H9 (cell line): Measurements from ENCODE around the gene DBH. TPM values are rescaled to one million over a fixed set of nuclear protein-coding genes. Genes with fewer than 3 reads are reported as not detected.

Experiments
- DNase-seq: peaks from one replicate; pipeline ENCODE4 v3.0.0-alpha.2; 2017
- H2AFZ ChIP-seq: one replicate; pipeline ENCODE4 v1.6.1; 2013; ENCODE audit warnings: mild to moderate bottlenecking, low read length, control low read depth, moderate library complexity
- H2AK5ac ChIP-seq: 2 replicates; pipeline ENCODE4 v1.6.1; 2013; ENCODE audit warnings: low read length, control low read depth, mixed read lengths; ENCODE audit not compliant: insufficient read length
- H2BK120ac ChIP-seq: one replicate; pipeline ENCODE4 v1.6.1; 2013; ENCODE audit warnings: low read depth, mild to moderate bottlenecking, low read length, control low read depth, inconsistent platforms; ENCODE audit not compliant: poor library complexity, severe bottlenecking
- H2BK12ac ChIP-seq: 2 replicates; pipeline ENCODE4 v1.6.1; 2013; ENCODE audit warnings: low read length, control low read depth, mixed read lengths, low read depth; ENCODE audit not compliant: insufficient read length
- H2BK15ac ChIP-seq: 2 replicates; pipeline ENCODE4 v1.6.1; 2013; ENCODE audit warnings: low read depth, low read length, control low read depth
- H2BK20ac ChIP-seq: one replicate; pipeline ENCODE4 v1.6.1; 2013; ENCODE audit warnings: low read depth, mild to moderate bottlenecking, low read length, control low read depth, inconsistent platforms; ENCODE audit not compliant: poor library complexity, severe bottlenecking
- H2BK5ac ChIP-seq: 2 replicates; pipeline ENCODE4 v1.6.1; 2013; ENCODE audit warnings: low read length, control low read depth, mixed read lengths; ENCODE audit not compliant: insufficient read length
- H3K14ac ChIP-seq: 2 replicates; pipeline ENCODE4 v1.6.1; 2013; ENCODE audit warnings: low read length, control low read depth; ENCODE audit not compliant: insufficient read depth
- H3K18ac ChIP-seq: 2 replicates; pipeline ENCODE4 v1.6.1; 2013; ENCODE audit warnings: low read depth, mild to moderate bottlenecking, mixed read lengths, low read length, control low read depth; ENCODE audit not compliant: insufficient read length
- H3K23ac ChIP-seq: 2 replicates; pipeline ENCODE4 v1.6.1; 2013; ENCODE audit warnings: low read length, control low read depth, mixed read lengths, low read depth; ENCODE audit not compliant: insufficient read length
- H3K23me2 ChIP-seq: 2 replicates; pipeline ENCODE4 v1.6.1; 2013; ENCODE audit warnings: low read depth, mild to moderate bottlenecking, mixed read lengths, low read length, control low read depth; ENCODE audit not compliant: insufficient read length, poor library complexity, severe bottlenecking
- H3K27ac ChIP-seq: 2 replicates; pipeline ENCODE4 v1.5.1; 2013; ENCODE audit warnings: low read length, control low read depth, mixed read lengths, low read depth; ENCODE audit not compliant: insufficient read length
- H3K27me3 ChIP-seq: 2 replicates; pipeline ENCODE4 v1.6.1; 2013; ENCODE audit warnings: low read length, control low read depth, inconsistent platforms; ENCODE audit not compliant: insufficient read depth
- H3K4ac ChIP-seq: 2 replicates; pipeline ENCODE4 v1.6.1; 2013; ENCODE audit warnings: low read depth, mild to moderate bottlenecking, control low read depth, inconsistent platforms, low read length, moderate library complexity
- H3K4me1 ChIP-seq: 2 replicates; pipeline ENCODE4 v1.6.1; 2013; ENCODE audit warnings: low read length, control low read depth, inconsistent platforms; ENCODE audit not compliant: insufficient read depth
- H3K4me2 ChIP-seq: 2 replicates; pipeline ENCODE4 v1.6.1; 2013; ENCODE audit warnings: low read length, control low read depth, mixed read lengths; ENCODE audit not compliant: insufficient read length, insufficient read depth
- H3K56ac ChIP-seq: 2 replicates; pipeline ENCODE4 v1.6.1; 2013; ENCODE audit warnings: low read depth, mild to moderate bottlenecking, mixed read lengths, low read length, control low read depth; ENCODE audit not compliant: insufficient read length
- H3K79me1 ChIP-seq: 2 replicates; pipeline ENCODE4 v1.6.1; 2013; ENCODE audit warnings: low read depth, mild to moderate bottlenecking, moderate library complexity, low read length, control low read depth, inconsistent platforms; ENCODE audit not compliant: insufficient read depth, poor library complexity, severe bottlenecking
- H3K79me2 ChIP-seq: 2 replicates; pipeline ENCODE4 v1.6.1; 2013; ENCODE audit warnings: low read length, control low read depth, inconsistent platforms; ENCODE audit not compliant: insufficient read depth
- H3K9ac ChIP-seq: 2 replicates; pipeline ENCODE4 v1.6.1; 2013; ENCODE audit warnings: low read length, control low read depth, mixed read lengths; ENCODE audit not compliant: insufficient read length; ENCODE audit errors: extremely low read depth
- H3K9me3 ChIP-seq: one replicate; pipeline ENCODE4 v1.6.1; 2013; ENCODE audit warnings: low read depth, low read length, inconsistent platforms; ENCODE audit not compliant: control insufficient read depth
- H3T11ph ChIP-seq: one replicate; pipeline ENCODE4 v1.6.1; 2013; ENCODE audit warnings: mild to moderate bottlenecking, low read length, control low read depth, inconsistent platforms
- H4K20me1 ChIP-seq: one replicate; pipeline ENCODE4 v1.6.1; 2013; ENCODE audit not compliant: control insufficient read depth, insufficient read length, insufficient read depth
- H4K5ac ChIP-seq: 2 replicates; pipeline ENCODE4 v1.6.1; 2013; ENCODE audit warnings: low read depth, mild to moderate bottlenecking, mixed read lengths, low read length, control low read depth; ENCODE audit not compliant: insufficient read length
- H4K8ac ChIP-seq: replicated peaks from 2 replicates; pipeline ENCODE4 v1.6.1; 2013; ENCODE audit warnings: low read length, control low read depth, mixed read lengths, low read depth; ENCODE audit not compliant: insufficient read length
- H4K91ac ChIP-seq: 2 replicates; pipeline ENCODE4 v1.6.1; 2013; ENCODE audit warnings: low read depth, mild to moderate bottlenecking, moderate library complexity, mixed read lengths, low read length, control low read depth; ENCODE audit not compliant: insufficient read length
- H3K27ac Mint-ChIP-seq, 3 experiments: 2 replicates in 2 of 3; 3 replicates in 1 of 3; pipeline ENCODE4 v1.8.0; 2020 to 2021; ENCODE audit warnings: mixed read lengths in 3 of 3, mild to moderate bottlenecking in 1 of 3, moderate library complexity in 1 of 3
- H3K27me3 Mint-ChIP-seq: 2 replicates; pipeline ENCODE4 v1.8.0; 2021; ENCODE audit warnings: low read depth, mild to moderate bottlenecking, moderate library complexity, mixed read lengths
- H3K36me3 Mint-ChIP-seq, 3 experiments: 2 replicates in 2 of 3; 3 replicates in 1 of 3; pipeline ENCODE4 v1.8.0; 2020 to 2021; ENCODE audit warnings: low read depth in 3 of 3, mixed read lengths in 3 of 3; ENCODE audit not compliant: insufficient read depth in 1 of 3
- H3K4me1 Mint-ChIP-seq, 2 experiments: 2 replicates each; pipeline ENCODE4 v1.8.0; 2020; ENCODE audit warnings: mixed read lengths in 2 of 2
- H3K4me3 Mint-ChIP-seq, 2 experiments: 2 replicates in 1 of 2; 3 replicates in 1 of 2; pipeline ENCODE4 v1.8.0; 2020 to 2021; ENCODE audit warnings: mild to moderate bottlenecking in 2 of 2, mixed read lengths in 2 of 2, moderate library complexity in 1 of 2
- H3K9me3 Mint-ChIP-seq, 2 experiments: 2 replicates in 1 of 2; 3 replicates in 1 of 2; pipeline ENCODE4 v1.8.0; 2020; ENCODE audit warnings: mild to moderate bottlenecking in 2 of 2, mixed read lengths in 2 of 2, moderate library complexity in 1 of 2
- CTCF ChIP-seq: fragments of 200-600 bp; sonication (generic); conservative IDR thresholded peaks from 3 replicates; pipeline ENCODE4 v1.8.0; 2021; ENCODE audit warnings: antibody characterized with exemption, mild to moderate bottlenecking
- WGBS: extraction: QIAGEN DNeasy Blood & Tissue Kit; methylation state at CpG from one replicate; pipeline ENCODE4 v1.1.7; 2013; ENCODE audit warnings: missing lambda C conversion rate, low lambda C conversion rate, mixed read lengths; ENCODE audit not compliant: insufficient read length; ENCODE audit errors: extremely low coverage; 5-methylcytosine and 5-hydroxymethylcytosine counted together
- total RNA-seq: library from RNA; stranded (reverse); gene quantifications from 2 replicates; pipeline ENCODE4 v1.2.1, GENCODE V29; 2021

The DBH gene
- total RNA-seq, 1 experiment from 2014 or later = not detected

DNA sequence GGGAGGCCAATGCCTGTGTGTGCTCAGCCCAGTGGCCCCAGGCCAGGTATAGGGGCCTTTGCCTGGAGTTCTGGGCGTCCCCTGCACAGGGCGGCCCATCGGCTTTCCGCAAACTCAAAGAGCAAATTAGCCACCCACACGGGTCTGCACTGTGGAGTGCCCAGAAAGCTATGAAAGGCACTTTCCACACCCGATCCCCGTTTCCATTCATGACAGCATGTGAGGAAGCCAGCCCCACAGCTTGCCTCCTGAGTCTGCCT, 5.2 kb downstream of the DBH start:
- no peak overlapping the region for H3K18ac ChIP-seq

More for the DNA sequence above, 5.2 kb downstream of the DBH start:
- H3K27ac ChIP-seq = no peak overlapping the region
- no peak overlapping the region for H3K14ac ChIP-seq
- no CpG with 5 or more reads among the region's 7 CpGs for WGBS
- H2BK15ac ChIP-seq = no peak overlapping the region
- H3K79me2 ChIP-seq = no peaks in the 10 kb centered on the region
- H3K79me1 ChIP-seq = no peaks in the 10 kb centered on the region
- no peak for DNase-seq
- no peaks in the 10 kb centered on the region for H3K23me2 ChIP-seq
- Mint-ChIP-seq H3K4me3 (no peak overlapping the region), H3K27me3 (peaks cover 7% of the 10 kb centered on the region), H3K36me3 (no peaks in the 10 kb centered on the region), H3K27ac (no peak overlapping the region), H3K9me3 (no peaks in the 10 kb centered on the region), H3K4me1 (peaks cover 20 to 27% of the 10 kb centered on the region in 2 experiments)
- H2BK5ac ChIP-seq = no peak overlapping the region
- H2BK120ac ChIP-seq = no peak overlapping the region
- no peaks in the 10 kb centered on the region for H4K20me1 ChIP-seq
- no peak overlapping the region for H2AK5ac ChIP-seq
- no peak for TF ChIP-seq CTCF
- H3K27me3 ChIP-seq = no peaks in the 10 kb centered on the region
- no peak overlapping the region for H4K91ac ChIP-seq
- no peak overlapping the region for H3K56ac ChIP-seq
- H2BK20ac ChIP-seq = no peak overlapping the region
- H3K9ac ChIP-seq = no peak overlapping the region
- no peak overlapping the region for H2AFZ ChIP-seq
- H3K4me2 ChIP-seq = no peak overlapping the region
- H4K5ac ChIP-seq = no peak overlapping the region
- no peak overlapping the region for H3K4ac ChIP-seq
- H3T11ph ChIP-seq = no peak overlapping the region
- H4K8ac ChIP-seq = no peak overlapping the region
- H3K4me1 ChIP-seq = no peaks in the 10 kb centered on the region; the same call in 1 of the 2 replicates
- H3K23ac ChIP-seq = no peak overlapping the region
- no peak overlapping the region for H2BK12ac ChIP-seq
- H3K9me3 ChIP-seq = no peaks in the 10 kb centered on the region
